HepG2 (cell line): ENCODE measurements around the gene RCAN2. TPM values are rescaled to one million over a fixed set of nuclear protein-coding genes. Genes with fewer than 3 reads are reported as not detected.

ENCODE experiments used
- ATAC-seq: fragments of 200-7000 bp; cut with Tn5 transposase; 3 replicates; pipeline ENCODE4 v1.9.1; 2020; ENCODE audit warnings: mild to moderate bottlenecking, moderate library complexity
- BruUV-seq: library from RNA; stranded (reverse); fragments of 400-500 nt; replicated peaks from 2 replicates; lab custom pipeline; 2021; lab: Mats Ljungman, UMichigan
- CTCF ChIA-PET: fragments of 300-600 bp; formaldehyde crosslinking; extraction: SDS; loops from one replicate; lab custom pipeline; 2021; ENCODE audit warnings: low total read pairs, inconsistent platforms, low intra/inter-chr PET ratio; lab: Yijun Ruan, JAX
- POLR2A ChIA-PET: fragments of 350-600 bp; sonication (Branson Sonifier 250); formaldehyde crosslinking; loops from one replicate; lab custom pipeline; 2020; ENCODE audit warnings: antibody characterized with exemption, inconsistent platforms; lab: Yijun Ruan, JAX
- DNase-seq: peaks from one replicate; pipeline ENCODE4 v3.0.0-alpha.2; 2015; ENCODE audit warnings: low spot score
- FAIRE-seq: peaks from 3 replicates; lab custom pipeline; 2011; peaks lifted over from hg19 to GRCh38; lab: Jason Lieb, UNC
- H2AFZ ChIP-seq: one replicate; pipeline ENCODE4 v1.6.1; 2011; ENCODE audit warnings: low read length, inconsistent platforms
- H3K27ac ChIP-seq: fragments of 300-600 bp; 3 replicates; pipeline ENCODE4 v1.8.0; 2011; ENCODE audit warnings: mixed run types, mild to moderate bottlenecking, mixed read lengths, low read length, inconsistent platforms; ENCODE audit not compliant: insufficient read depth; ENCODE audit errors: extremely low read length
- H3K27me3 ChIP-seq, 2 experiments: fragments of 200-600 bp in 1 of 2; 2 replicates in 1 of 2; 3 replicates in 1 of 2; pipeline versions ENCODE4 v1.6.0 to v1.8.0; 2011; ENCODE audit warnings: low read length in 2 of 2, mild to moderate bottlenecking in 2 of 2, moderate library complexity in 2 of 2, inconsistent platforms in 1 of 2; ENCODE audit not compliant: insufficient read depth in 2 of 2, control insufficient read depth in 1 of 2
- H3K36me3 ChIP-seq, 2 experiments: fragments of 200-600 bp in 1 of 2; replicated peaks in 1 of 2; 2 replicates in 1 of 2; 3 replicates in 1 of 2; pipeline versions ENCODE4 v1.5.1 to v1.8.0; 2011; ENCODE audit warnings: low read length in 2 of 2, inconsistent platforms in 1 of 2; ENCODE audit not compliant: insufficient read depth in 2 of 2, control insufficient read depth in 1 of 2
- H3K4me1 ChIP-seq: 2 replicates; pipeline ENCODE4 v1.5.1; 2012; ENCODE audit warnings: low read length, inconsistent platforms; ENCODE audit not compliant: insufficient read depth
- H3K4me2 ChIP-seq: 2 replicates; pipeline ENCODE4 v1.6.0; 2011; ENCODE audit warnings: low read depth, low read length, inconsistent platforms
- H3K4me3 ChIP-seq, 3 experiments: fragments of 200-600 bp in 1 of 3; sonication (generic), shearing (Covaris generic) in 1 of 3; replicated peaks in 1 of 3; 2 replicates each; pipeline ENCODE4 v1.5.1; 2011 to 2016; ENCODE audit warnings: low read length in 3 of 3, inconsistent platforms in 2 of 3, low read depth in 2 of 3, mild to moderate bottlenecking in 2 of 3, control low read depth in 1 of 3, mixed read lengths in 1 of 3; ENCODE audit not compliant: insufficient read depth in 1 of 3
- H3K79me2 ChIP-seq: one replicate; pipeline ENCODE4 v1.6.1; 2011; ENCODE audit warnings: low read length, inconsistent platforms; ENCODE audit not compliant: insufficient read depth
- H3K9ac ChIP-seq: 2 replicates; pipeline ENCODE4 v1.6.0; 2011; ENCODE audit warnings: mild to moderate bottlenecking, low read depth, low read length, inconsistent platforms; ENCODE audit not compliant: insufficient read depth
- H3K9me3 ChIP-seq: 2 replicates; pipeline ENCODE4 v1.5.1; 2012; ENCODE audit warnings: mild to moderate bottlenecking, low read length
- H4K20me1 ChIP-seq: 2 replicates; pipeline ENCODE4 v1.6.0; 2011; ENCODE audit warnings: inconsistent platforms, mild to moderate bottlenecking, low read length, moderate library complexity; ENCODE audit not compliant: insufficient read depth
- GATA4 ChIP-seq: sonication (generic); IDR thresholded peaks from 2 replicates; pipeline ENCODE4 v1.6.1; 2016; ENCODE audit warnings: antibody characterized with exemption, low read depth, borderline replicate concordance
- GATAD1 ChIP-seq: IDR thresholded peaks from 2 replicates; pipeline ENCODE4 v1.6.1; 2016; ENCODE audit warnings: missing genetic modification reagents, missing compliant biosample characterization
- GTF2F1 ChIP-seq: fragments of 150-350 bp; IDR thresholded peaks from 2 replicates; pipeline ENCODE4 v1.6.1; 2014; ENCODE audit warnings: low read length
- GZF1 ChIP-seq: sonication (generic); formaldehyde crosslinking; IDR thresholded peaks from 2 replicates; pipeline ENCODE4 v1.5.1; 2020; ENCODE audit warnings: mild to moderate bottlenecking, missing genetic modification reagents
- MAFF ChIP-seq: IDR thresholded peaks from 2 replicates; pipeline ENCODE4 v1.6.1; 2011; ENCODE audit warnings: low read depth, low read length, improper control_type of control experiment
- MAFK ChIP-seq, 2 experiments: IDR thresholded peaks in 1 of 2; conservative IDR thresholded peaks in 1 of 2; 2 replicates each; pipeline ENCODE4 v1.6.1; 2011; ENCODE audit warnings: improper control_type of control experiment in 2 of 2, low read length in 2 of 2
- MBNL3 ChIP-seq: fragments of 250-450 bp; sonication (Bioruptor Pico); conservative IDR thresholded peaks from 2 replicates; pipeline ENCODE4 v1.8.0; 2022; ENCODE audit warnings: mild to moderate bottlenecking, inconsistent platforms
- MXI1 ChIP-seq: IDR thresholded peaks from 3 replicates; pipeline ENCODE4 v1.6.1; 2012; ENCODE audit warnings: low read depth, low read length, inconsistent platforms, borderline replicate concordance
- NRL ChIP-seq: sonication (generic); formaldehyde crosslinking; IDR thresholded peaks from 2 replicates; pipeline ENCODE4 v1.5.0; 2020; ENCODE audit warnings: missing genetic modification reagents, mild to moderate bottlenecking, moderate library complexity, borderline replicate concordance
- RORA ChIP-seq: sonication (generic); formaldehyde crosslinking; IDR thresholded peaks from 2 replicates; pipeline ENCODE4 v1.5.0; 2020; ENCODE audit warnings: mild to moderate bottlenecking, missing genetic modification reagents, moderate library complexity
- ZNF362 ChIP-seq: sonication (generic); formaldehyde crosslinking; IDR thresholded peaks from 2 replicates; pipeline ENCODE4 v1.4.0; 2020; ENCODE audit warnings: missing genetic modification reagents, mild to moderate bottlenecking, borderline replicate concordance
- WGBS: methylation state at CpG from one replicate; pipeline ENCODE4 v1.1.6; 2017; ENCODE audit warnings: low lambda C conversion rate; 5-methylcytosine and 5-hydroxymethylcytosine counted together
- in situ Hi-C: cut with HindIII; loops from 2 replicates; pipeline ENCODE4 v1.10.0; 2017; ENCODE audit warnings: low pct_unique_long_range_greater_than_20kb; ENCODE audit not compliant: extremely low pct_ligation_motif_present
- intact Hi-C: fragments of 100-400 bp; cut with micrococcal nuclease; formaldehyde crosslinking; loops from one replicate; pipeline ENCODE4 v1.10.0; 2022; ENCODE audit not compliant: unreplicated experiment
- polyA plus RNA-seq, 8 experiments: library from polyadenylated mRNA; depleted of rRNA in 3 of 8; stranded (reverse) in 7 of 8; unstranded in 1 of 8; fragments of >200 nt; fragmentation: Illumina TruSeq in 4 of 8; extraction: Trizol in 4 of 8; gene quantifications; 2 replicates each; pipeline versions ENCODE4 v1.2.1 to v1.2.3, GENCODE V29; 2011 to 2016; ENCODE audit warnings: low read depth in 4 of 8, missing spikeins in 1 of 8, mixed read lengths in 1 of 8; ENCODE audit not compliant: insufficient read depth in 1 of 8
- total RNA-seq, 5 experiments: library from RNA; depleted of rRNA; stranded (reverse); fragments of >200 nt; fragmentation: Illumina TruSeq; extraction: Trizol; gene quantifications; 2 replicates each; pipeline ENCODE4 v1.2.3, GENCODE V29; 2016; ENCODE audit warnings: low read depth in 1 of 5
- TF ChIP-seq, protein P1 (sequence below): IDR thresholded peaks from 2 replicates; pipeline ENCODE4 v1.4.0; 2020; ENCODE audit warnings: mild to moderate bottlenecking, missing genetic modification reagents

The RCAN2 gene
- total and polyA plus RNA-seq, 2 of the 13 experiments (the other 11 are each of a cell fraction or from before 2014, with no cell fraction given): not detected

DNA sequence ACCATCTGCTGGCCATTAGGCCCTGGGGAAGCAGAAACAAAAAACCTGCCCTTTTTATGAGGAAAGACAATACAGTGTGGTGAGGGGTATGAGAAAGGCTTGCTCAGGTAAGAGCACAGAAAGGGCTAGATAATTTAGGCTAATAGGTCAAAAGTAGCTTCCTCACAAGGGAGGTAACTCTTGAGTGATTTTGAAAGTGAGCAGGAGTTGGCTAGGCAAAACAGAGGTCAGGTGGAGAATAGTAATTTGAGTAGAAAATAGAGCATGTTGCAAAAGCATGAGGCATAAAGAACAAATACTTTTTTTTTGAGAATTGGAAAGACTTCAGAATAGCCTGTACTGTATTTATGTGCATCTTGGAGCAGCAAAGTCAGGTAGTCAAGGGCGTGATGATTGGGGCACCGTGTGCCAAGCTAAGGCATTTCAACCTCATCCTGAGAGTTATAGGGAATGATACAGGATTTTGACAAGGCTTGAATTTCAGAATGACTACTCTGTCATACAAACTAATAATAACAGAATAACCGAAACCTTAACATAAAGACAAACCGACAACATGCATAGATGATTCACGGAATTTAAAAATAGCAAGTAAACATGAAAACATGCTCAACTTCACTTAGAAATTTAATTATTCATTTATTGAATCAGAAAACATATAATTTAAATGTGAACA lies 197.5 kb downstream of the RCAN2 start (continued):
- TF ChIP-seq GATA4: no peak
- TF ChIP-seq RORA (CRISPR knock-in tag): no peak
- TF ChIP-seq NRL (CRISPR knock-in tag): no peak

- DNase-seq: no peak
- no peaks in the 10 kb centered on the region for H3K79me2 ChIP-seq
- POLR2A ChIA-PET: no interaction called here
- TF ChIP-seq MAFF: peak; percentile 83
- no peak for TF ChIP-seq GATAD1 (CRISPR knock-in tag)
- TF ChIP-seq, protein P1, sequence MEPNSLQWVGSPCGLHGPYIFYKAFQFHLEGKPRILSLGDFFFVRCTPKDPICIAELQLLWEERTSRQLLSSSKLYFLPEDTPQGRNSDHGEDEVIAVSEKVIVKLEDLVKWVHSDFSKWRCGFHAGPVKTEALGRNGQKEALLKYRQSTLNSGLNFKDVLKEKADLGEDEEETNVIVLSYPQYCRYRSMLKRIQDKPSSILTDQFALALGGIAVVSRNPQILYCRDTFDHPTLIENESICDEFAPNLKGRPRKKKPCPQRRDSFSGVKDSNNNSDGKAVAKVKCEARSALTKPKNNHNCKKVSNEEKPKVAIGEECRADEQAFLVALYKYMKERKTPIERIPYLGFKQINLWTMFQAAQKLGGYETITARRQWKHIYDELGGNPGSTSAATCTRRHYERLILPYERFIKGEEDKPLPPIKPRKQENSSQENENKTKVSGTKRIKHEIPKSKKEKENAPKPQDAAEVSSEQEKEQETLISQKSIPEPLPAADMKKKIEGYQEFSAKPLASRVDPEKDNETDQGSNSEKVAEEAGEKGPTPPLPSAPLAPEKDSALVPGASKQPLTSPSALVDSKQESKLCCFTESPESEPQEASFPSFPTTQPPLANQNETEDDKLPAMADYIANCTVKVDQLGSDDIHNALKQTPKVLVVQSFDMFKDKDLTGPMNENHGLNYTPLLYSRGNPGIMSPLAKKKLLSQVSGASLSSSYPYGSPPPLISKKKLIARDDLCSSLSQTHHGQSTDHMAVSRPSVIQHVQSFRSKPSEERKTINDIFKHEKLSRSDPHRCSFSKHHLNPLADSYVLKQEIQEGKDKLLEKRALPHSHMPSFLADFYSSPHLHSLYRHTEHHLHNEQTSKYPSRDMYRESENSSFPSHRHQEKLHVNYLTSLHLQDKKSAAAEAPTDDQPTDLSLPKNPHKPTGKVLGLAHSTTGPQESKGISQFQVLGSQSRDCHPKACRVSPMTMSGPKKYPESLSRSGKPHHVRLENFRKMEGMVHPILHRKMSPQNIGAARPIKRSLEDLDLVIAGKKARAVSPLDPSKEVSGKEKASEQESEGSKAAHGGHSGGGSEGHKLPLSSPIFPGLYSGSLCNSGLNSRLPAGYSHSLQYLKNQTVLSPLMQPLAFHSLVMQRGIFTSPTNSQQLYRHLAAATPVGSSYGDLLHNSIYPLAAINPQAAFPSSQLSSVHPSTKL: no peak
- TF ChIP-seq ZNF362 (CRISPR knock-in tag): no peak
- TF ChIP-seq GZF1 (CRISPR knock-in tag): no peak
- TF ChIP-seq MAFK (conservative IDR thresholded peaks at IDR 0.05 in 1 of 2, IDR thresholded peaks at IDR 0.05 in 1 of 2; ENCODE audit: low read length in 2 of 2): peak; percentile 82 to 90
- no peak for TF ChIP-seq MXI1
- TF ChIP-seq MBNL3 (CRISPR knock-in tag): no peak
- no peak for TF ChIP-seq GTF2F1
- TF ChIP-seq, all 625 proteins: peak for 2
- Histone ChIP-seq H3K9me3 (no peaks in the 10 kb centered on the region), H3K4me3 (no peak overlapping the region), H2AFZ (no peak overlapping the region), H4K20me1 (no peaks in the 10 kb centered on the region), H3K4me2 (no peak overlapping the region), H3K27me3 (no peaks in the 10 kb centered on the region), H3K27ac (no peak overlapping the region), H3K36me3 (no peaks in the 10 kb centered on the region), H3K9ac (no peak overlapping the region), H3K4me1 (no peaks in the 10 kb centered on the region)
- intact Hi-C loops (no loop called here), in situ Hi-C loops (no loop called here)
- ATAC-seq (no peak), FAIRE-seq (no peak)
- CTCF ChIA-PET: no interaction called here
- no TSS peak for BruUV-seq
- 5% methylated on average over 2 of the region's 2 CpGs for WGBS
Observed at GRCh38 chr6:46291880-46292279, 199.4 kb downstream of the RCAN2 start.
